Spleen (tissue), 11 donors: ENCODE data around the gene CLEC16A. TPM values are rescaled to one million over a fixed set of nuclear protein-coding genes. Genes with fewer than 3 reads are reported as not detected.

Experiments
- DNase-seq: peaks from one replicate; pipeline ENCODE4 v3.0.0-alpha.2; 2020
- H3K27ac ChIP-seq, 8 donors: fragments of 200-600 bp; sonication (generic) in 7 of 8; 1 replicate in 4 of 8; 2 replicates in 4 of 8; pipeline versions ENCODE4 v1.5.0 to v1.8.0; 2016 to 2021; ENCODE audit warnings: inconsistent platforms in 4 of 8, mild to moderate bottlenecking in 4 of 8, moderate library complexity in 1 of 8
- H3K27me3 ChIP-seq, 7 donors: fragments of 200-600 bp; sonication (generic) in 6 of 7; replicated peaks in 1 of 7; 1 replicate in 4 of 7; 2 replicates in 3 of 7; pipeline versions ENCODE4 v1.5.0 to v1.8.0; 2016 to 2021; ENCODE audit warnings: inconsistent platforms in 3 of 7, mild to moderate bottlenecking in 1 of 7
- H3K36me3 ChIP-seq, 6 donors: fragments of 200-600 bp; sonication (generic) in 5 of 6; 1 replicate in 4 of 6; 2 replicates in 2 of 6; pipeline versions ENCODE4 v1.5.0 to v1.8.0; 2016 to 2021; ENCODE audit warnings: inconsistent platforms in 2 of 6
- H3K4me1 ChIP-seq, 6 donors: fragments of 200-600 bp; sonication (generic) in 5 of 6; 1 replicate in 3 of 6; 2 replicates in 3 of 6; pipeline versions ENCODE4 v1.5.0 to v1.8.0; 2016 to 2021; ENCODE audit warnings: inconsistent platforms in 3 of 6
- H3K4me3 ChIP-seq, 8 donors: fragments of 200-600 bp; sonication (generic) in 7 of 8; 1 replicate in 4 of 8; 2 replicates in 4 of 8; pipeline versions ENCODE4 v1.5.0 to v1.8.0; 2016 to 2021; ENCODE audit warnings: inconsistent platforms in 4 of 8, mild to moderate bottlenecking in 4 of 8, moderate library complexity in 2 of 8
- H3K9me3 ChIP-seq, 8 donors: fragments of 200-600 bp; sonication (generic) in 7 of 8; 1 replicate in 4 of 8; 2 replicates in 4 of 8; pipeline versions ENCODE4 v1.5.0 to v1.8.0; 2016 to 2021; ENCODE audit warnings: inconsistent platforms in 4 of 8
- CTCF ChIP-seq, 11 experiments: fragments of 200-600 bp in 7 of 11; fragments of 450-650 bp in 4 of 11; sonication (generic) in 4 of 11; IDR thresholded peaks in 8 of 11; conservative IDR thresholded peaks in 3 of 11; 1 replicate in 7 of 11; 2 replicates in 4 of 11; pipeline versions ENCODE4 v1.4.0 to v1.8.0; 2016 to 2021; ENCODE audit warnings: antibody characterized with exemption in 11 of 11, inconsistent platforms in 4 of 11, mild to moderate bottlenecking in 1 of 11
- POLR2A ChIP-seq, 3 donors: fragments of 450-650 bp; IDR thresholded peaks; one replicate each; pipeline ENCODE4 v1.5.1; 2017; ENCODE audit warnings: antibody characterized with exemption in 3 of 3, mild to moderate bottlenecking in 1 of 3
- POLR2AphosphoS5 ChIP-seq, 3 donors: sonication (generic); formaldehyde crosslinking; IDR thresholded peaks; one replicate each; pipeline ENCODE4 v1.5.1; 2017; ENCODE audit warnings: antibody characterized with exemption in 3 of 3
- WGBS, 5 donors: extraction: QIAGEN DNeasy Blood & Tissue Kit in 3 of 5; methylation state at CpG; one replicate each; pipeline versions ENCODE4 v1.1.5 to v1.1.7; 2013 to 2018; 5-methylcytosine and 5-hydroxymethylcytosine counted together
- intact Hi-C: fragments of 100-400 bp; cut with DNase I; formaldehyde crosslinking; loops from one replicate; pipeline ENCODE4 v1.15.0; 2023; ENCODE audit warnings: low total_unique reads
- polyA plus RNA-seq, 3 donors: library from polyadenylated mRNA; stranded (reverse); fragments of 200-250 nt; gene quantifications; one replicate each; pipeline ENCODE4 v1.2.1, GENCODE V29; 2013
- total RNA-seq, 7 donors: library from RNA; depleted of rRNA in 3 of 7; stranded (reverse); fragments of >200 nt in 3 of 7; fragmentation: NEBNext Ultra II Directional in 4 of 7; extraction: Animal tissue kit (Norgen Biotek cat#: 25700) in 4 of 7; gene quantifications; one replicate each; pipeline versions ENCODE4 v1.1.0 to v1.2.1, GENCODE V29; 2016 to 2021
- donor health status: healthy with polysubstance abuse.
- donor health status: DM: no; HTN: no; CAD: no; lungs with moderate emphysema.
- donor health status: DM: no; HTN: no; CAD: no.
- donor health status: Bipolar disorder and iron deficiency.
- donor health status: healthy.
- donor health status: DM: no; HTN: no; CAD: no.
- donor health status: DM: yes; HTN: yes; CAD: no.

Gene CLEC16A
- total and polyA plus RNA-seq, 10 donors, result 7.3 to 54.6 (median 35.1) TPM

DNA sequence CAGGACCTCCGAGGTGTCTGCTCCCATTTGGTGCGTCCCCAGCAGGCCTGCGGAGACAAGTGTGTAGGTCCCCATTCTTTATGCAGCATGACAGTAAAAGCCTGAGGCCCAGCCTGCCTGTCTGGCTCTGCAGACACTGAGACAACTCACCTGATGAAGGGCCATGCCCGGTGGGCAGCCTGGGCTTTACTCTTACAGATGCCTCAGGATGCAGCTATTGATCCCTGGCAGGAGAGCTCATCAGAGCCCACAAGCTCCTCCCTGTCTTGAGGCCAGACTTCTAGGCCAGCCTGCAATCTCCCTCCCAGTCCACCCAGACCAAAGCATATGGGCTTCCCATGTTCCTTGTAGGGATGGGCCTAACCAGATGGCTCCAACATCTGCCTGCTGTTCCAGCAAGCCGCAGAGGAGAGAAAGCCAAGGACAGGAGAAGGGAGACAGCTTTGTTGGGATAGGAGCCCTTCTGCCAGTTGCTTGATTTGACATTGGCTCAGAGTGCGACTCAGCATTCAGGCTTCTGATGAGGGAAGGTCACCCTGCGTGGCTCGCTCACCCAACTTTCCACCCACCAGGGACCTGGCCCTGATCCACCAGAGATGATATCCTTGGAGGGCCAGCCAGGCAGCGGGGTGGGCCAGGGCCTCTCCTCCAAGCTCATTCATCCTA is 224.2 kb downstream of the CLEC16A start:
- Histone ChIP-seq H3K27me3 (no peaks in the 10 kb centered on the region), H3K4me3 (no peak overlapping the region), H3K27ac (no peak overlapping the region), H3K36me3 (peaks cover 0 to 99% (median 35%) of the 10 kb centered on the region in 6 donors), H3K9me3 (no peaks in the 10 kb centered on the region), H3K4me1 (no peaks in the 10 kb centered on the region)
- no peak for DNase-seq
- TF ChIP-seq POLR2AphosphoS5 (IDR thresholded peaks at IDR 0.05) (no peak), CTCF (IDR thresholded peaks at IDR 0.05 in 8 of 11, conservative IDR thresholded peaks at IDR 0.05 in 3 of 11) (no peak), POLR2A (IDR thresholded peaks at IDR 0.05) (no peak)
- WGBS, 5 donors, result 74 to 98% (median 91%) methylated on average over 5 to 9 of the region's 9 CpGs
- intact Hi-C loops, result no loop called here

- Histone ChIP-seq H3K36me3 (peaks cover 0 to 99% (median 41%) of the 10 kb centered on the region in 6 donors), H3K4me1 (peaks cover 0 to under 1% (median 0%) of the 10 kb centered on the region in 6 donors), H3K9me3 (no peaks in the 10 kb centered on the region), H3K27me3 (no peaks in the 10 kb centered on the region), H3K27ac (no peak overlapping the region), H3K4me3 (no peak overlapping the region)
- TF ChIP-seq POLR2AphosphoS5 (IDR thresholded peaks at IDR 0.05), result no peak
- no peak for TF ChIP-seq CTCF (IDR thresholded peaks at IDR 0.05 in 8 of 11, conservative IDR thresholded peaks at IDR 0.05 in 3 of 11)
- no peak for TF ChIP-seq POLR2A (IDR thresholded peaks at IDR 0.05)
- no peak for DNase-seq
- intact Hi-C loops, result no loop called here
- WGBS, 5 donors, result 82 to 91% (median 85%) methylated on average over 3 to 4 of the region's 4 CpGs
Measured at GRCh38 chr16:11169641-11170040, 225.3 kb downstream of the CLEC16A start.

- Histone ChIP-seq H3K36me3 (peaks cover 0 to 99% (median 41%) of the 10 kb centered on the region in 6 donors), H3K4me1 (peaks cover 0 to 6% (median 2%) of the 10 kb centered on the region in 6 donors), H3K27me3 (no peaks in the 10 kb centered on the region), H3K4me3 (no peak overlapping the region), H3K27ac (no peak overlapping the region), H3K9me3 (no peaks in the 10 kb centered on the region)
- no peak for DNase-seq
- TF ChIP-seq POLR2AphosphoS5 (IDR thresholded peaks at IDR 0.05) (no peak), POLR2A (IDR thresholded peaks at IDR 0.05) (no peak), CTCF (IDR thresholded peaks at IDR 0.05 in 8 of 11, conservative IDR thresholded peaks at IDR 0.05 in 3 of 11) (no peak)
- WGBS, 5 donors, result 84 to 92% (median 86%) methylated on average over 4 to 7 of the region's 7 CpGs
- intact Hi-C loops, result no loop called here
Measured at GRCh38 chr16:11170201-11170600, 225.8 kb downstream of the CLEC16A start.

GRCh38 chr16:11170696-11171447 is 226.5 kb downstream of the CLEC16A start:
- TF ChIP-seq POLR2AphosphoS5 (IDR thresholded peaks at IDR 0.05) (no peak), POLR2A (IDR thresholded peaks at IDR 0.05) (no peak), CTCF (IDR thresholded peaks at IDR 0.05 in 8 of 11, conservative IDR thresholded peaks at IDR 0.05 in 3 of 11) (no peak)
- no peak overlapping the region for H3K4me3 ChIP-seq

More at GRCh38 chr16:11170696-11171447, 226.5 kb downstream of the CLEC16A start:
- Histone ChIP-seq H3K27me3 (no peaks in the 10 kb centered on the region), H3K4me1 (peaks cover 0 to 13% (median 9%) of the 10 kb centered on the region in 6 donors), H3K9me3 (no peaks in the 10 kb centered on the region), H3K27ac (no peak overlapping the region), H3K36me3 (peaks cover 0 to 94% (median 39%) of the 10 kb centered on the region in 6 donors)
- no peak for DNase-seq
- 86 to 93% (median 91%) methylated on average over 12 to 19 of the region's 19 CpGs for WGBS, 5 donors
- intact Hi-C loops, result no loop called here
